ENCODE data around the gene RGS19. TPM values are rescaled to one million over a fixed set of nuclear protein-coding genes. Genes with fewer than 3 reads are reported as not detected.

Gene RGS19
- total and polyA plus RNA-seq, 2 donors from 2014 or later: 6.8 to 20.2 TPM

GRCh38 chr20:64080813-64081623, 1.7 kb upstream of the RGS19 start:
- no peak for TF ChIP-seq CTCF (IDR thresholded peaks at IDR 0.05; ENCODE audit: borderline replicate concordance, extremely low read depth, insufficient read depth)
- no peak for FAIRE-seq
- intact Hi-C loops (cut with DNase I): no loop called here
- H3K36me3 ChIP-seq (ENCODE audit: control insufficient read depth in 2 of 3, insufficient read depth in 3 of 3, low read length in 3 of 3): no peaks in the 10 kb centered on the region
- no peak overlapping the region for H3K27ac ChIP-seq (ENCODE audit: low read depth in 2 of 2, low read length in 2 of 2)
- no peak overlapping the region for H3K9ac ChIP-seq (ENCODE audit: low read length in 3 of 3)
- peak in 1 of 5 donors; percentile 64 for DNase-seq
- H3K4me1 ChIP-seq (ENCODE audit: control insufficient read depth in 2 of 3, insufficient read depth in 2 of 3, low read depth in 1 of 3, low read length in 3 of 3): peaks cover 0 to 23% (median 3%) of the 10 kb centered on the region in 3 donors
- H3K9me3 ChIP-seq (ENCODE audit: control insufficient read depth in 2 of 3, insufficient read depth in 1 of 3, low read length in 3 of 3): no peaks in the 10 kb centered on the region
- peaks cover 6% of the 10 kb centered on the region for H3K27me3 ChIP-seq (ENCODE audit: control insufficient read depth, insufficient read depth, low read length)
- peak overlapping the region in 1 of 3 donors; percentile 43 for H3K4me3 ChIP-seq (ENCODE audit: low read length in 3 of 3)

- peak within 1 kb of the TSS; percentile 32 to 65 for H3K27ac ChIP-seq (ENCODE audit: low read depth in 2 of 2, low read length in 2 of 2)
- peak in 1 of 5 donors; percentile 74 for DNase-seq
- peaks cover 3% of the 10 kb centered on the region for H3K27me3 ChIP-seq (ENCODE audit: control insufficient read depth, insufficient read depth, low read length)
- H3K4me3 ChIP-seq (ENCODE audit: low read length in 3 of 3): peak within 1 kb of the TSS; percentile 21 to 59 (median 28)
- peaks cover 0 to 23% (median 3%) of the 10 kb centered on the region in 3 donors for H3K4me1 ChIP-seq (ENCODE audit: control insufficient read depth in 2 of 3, insufficient read depth in 2 of 3, low read depth in 1 of 3, low read length in 3 of 3)
- no peak for TF ChIP-seq CTCF (IDR thresholded peaks at IDR 0.05; ENCODE audit: borderline replicate concordance, extremely low read depth, insufficient read depth)
- FAIRE-seq: no peak
- peak within 1 kb of the TSS in 2 of 3 donors; percentile 55 for H3K9ac ChIP-seq (ENCODE audit: low read length in 3 of 3)
- intact Hi-C loops (cut with DNase I): no loop called here
- H3K36me3 ChIP-seq (ENCODE audit: control insufficient read depth in 2 of 3, insufficient read depth in 3 of 3, low read length in 3 of 3): no peaks in the 10 kb centered on the region
- no peaks in the 10 kb centered on the region for H3K9me3 ChIP-seq (ENCODE audit: control insufficient read depth in 2 of 3, insufficient read depth in 1 of 3, low read length in 3 of 3)
These were observed 895 bp upstream of the RGS19 start, which contains the start of gene OPRL1 for GRCh38 chr20:64080013-64080812. Gene OPRL1, plus strand, starts transcription at chr20:64080082. Its CDS starts 12,639 bp downstream, at chr20:64092721.

GRCh38 chr20:64078934-64079272, 415 bp downstream of the RGS19 start:
- no peak for FAIRE-seq
- intact Hi-C loops (cut with DNase I): no loop called here
- no peak for DNase-seq
- H3K36me3 ChIP-seq (ENCODE audit: control insufficient read depth in 2 of 3, insufficient read depth in 3 of 3, low read length in 3 of 3): no peaks in the 10 kb centered on the region
- H3K4me1 ChIP-seq (ENCODE audit: control insufficient read depth in 2 of 3, insufficient read depth in 2 of 3, low read depth in 1 of 3, low read length in 3 of 3): peaks cover 0 to 22% (median 3%) of the 10 kb centered on the region in 3 donors
- H3K27me3 ChIP-seq (ENCODE audit: control insufficient read depth, insufficient read depth, low read length): no peaks in the 10 kb centered on the region
- H3K9me3 ChIP-seq (ENCODE audit: control insufficient read depth in 2 of 3, insufficient read depth in 1 of 3, low read length in 3 of 3): no peaks in the 10 kb centered on the region
- H3K4me3 ChIP-seq (ENCODE audit: low read length in 3 of 3): peak overlapping the region in 2 of 3 donors; percentile 28 to 59
- peak overlapping the region in 1 of 2 donors; percentile 65 for H3K27ac ChIP-seq (ENCODE audit: low read depth in 2 of 2, low read length in 2 of 2)
- no peak for TF ChIP-seq CTCF (IDR thresholded peaks at IDR 0.05; ENCODE audit: borderline replicate concordance, extremely low read depth, insufficient read depth)
- peak overlapping the region in 2 of 3 donors; percentile 55 for H3K9ac ChIP-seq (ENCODE audit: low read length in 3 of 3)
